Measurements from ENCODE around the gene PDE7B.

Gene PDE7B

DNA sequence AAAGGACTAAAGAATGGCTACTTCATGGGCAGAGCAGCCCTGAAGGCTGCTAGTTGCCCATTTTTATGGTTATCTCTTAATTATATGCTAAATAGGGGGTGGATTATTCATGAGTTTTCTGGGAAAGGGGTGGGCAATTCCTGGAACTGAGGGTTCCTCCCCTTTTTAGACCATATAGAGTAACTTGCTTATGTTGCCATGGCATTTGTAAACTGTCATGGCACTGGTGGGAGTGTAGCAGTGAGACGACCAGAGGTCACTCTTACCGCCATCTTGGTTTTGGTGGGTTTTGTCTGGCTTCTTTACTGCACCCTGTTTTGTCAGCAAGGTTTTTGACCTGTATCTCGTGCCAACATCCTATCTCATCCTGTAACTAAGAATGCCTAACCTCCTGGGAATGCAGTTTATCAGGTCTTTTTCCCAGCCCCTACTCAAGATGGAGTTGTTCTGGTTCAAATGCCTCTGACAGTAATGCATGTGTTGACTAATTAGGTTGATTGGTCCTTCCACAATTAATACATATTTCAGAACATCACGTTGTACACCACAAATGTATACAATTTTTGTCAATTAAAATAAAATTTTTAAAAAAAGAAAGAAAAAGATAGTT lies 139.5 kb downstream of the PDE7B start:
- no peak for DNase-seq (ENCODE audit: low read depth)

DNA sequence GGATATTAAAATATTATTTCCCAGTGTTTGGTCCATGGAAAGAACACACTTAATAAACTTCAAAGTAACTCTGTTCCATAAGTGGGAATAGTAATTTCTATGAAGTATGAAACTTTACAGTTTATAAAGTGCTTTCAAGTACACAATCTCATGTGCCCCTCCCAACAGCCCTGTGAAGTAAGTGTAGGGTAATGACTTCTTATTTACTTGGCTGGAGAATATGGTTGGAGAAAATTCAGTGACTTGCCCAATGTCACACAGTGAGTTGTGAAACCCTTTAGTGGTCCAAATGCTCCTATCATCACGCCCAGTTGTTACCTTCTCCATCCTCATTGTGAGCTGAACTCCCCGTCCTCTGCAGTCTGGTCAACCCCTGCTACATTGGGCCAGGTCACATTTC lies 141.2 kb downstream of the PDE7B start:
- DNase-seq (ENCODE audit: low read depth): no peak

DNA sequence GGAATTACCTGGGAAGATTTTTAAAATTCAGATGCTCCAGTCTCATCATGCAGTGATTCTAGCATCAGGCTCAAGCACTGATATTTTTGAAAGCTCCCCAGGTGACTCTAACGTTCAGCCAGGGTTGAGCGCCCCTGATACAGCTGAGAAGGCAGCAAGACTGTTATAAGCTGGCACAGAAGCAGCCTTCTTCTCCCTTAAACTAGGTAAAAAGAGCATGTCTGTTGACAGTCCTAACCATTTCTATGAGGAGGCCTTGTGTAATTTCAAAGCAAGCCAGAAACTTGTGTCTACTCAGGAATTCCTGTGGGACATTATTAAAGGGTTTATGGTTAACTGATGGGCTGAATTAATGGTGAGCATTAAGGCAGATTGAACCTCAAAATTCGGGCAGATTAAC lies 141.9 kb downstream of the PDE7B start:
- no peak for DNase-seq (ENCODE audit: low read depth)

DNA sequence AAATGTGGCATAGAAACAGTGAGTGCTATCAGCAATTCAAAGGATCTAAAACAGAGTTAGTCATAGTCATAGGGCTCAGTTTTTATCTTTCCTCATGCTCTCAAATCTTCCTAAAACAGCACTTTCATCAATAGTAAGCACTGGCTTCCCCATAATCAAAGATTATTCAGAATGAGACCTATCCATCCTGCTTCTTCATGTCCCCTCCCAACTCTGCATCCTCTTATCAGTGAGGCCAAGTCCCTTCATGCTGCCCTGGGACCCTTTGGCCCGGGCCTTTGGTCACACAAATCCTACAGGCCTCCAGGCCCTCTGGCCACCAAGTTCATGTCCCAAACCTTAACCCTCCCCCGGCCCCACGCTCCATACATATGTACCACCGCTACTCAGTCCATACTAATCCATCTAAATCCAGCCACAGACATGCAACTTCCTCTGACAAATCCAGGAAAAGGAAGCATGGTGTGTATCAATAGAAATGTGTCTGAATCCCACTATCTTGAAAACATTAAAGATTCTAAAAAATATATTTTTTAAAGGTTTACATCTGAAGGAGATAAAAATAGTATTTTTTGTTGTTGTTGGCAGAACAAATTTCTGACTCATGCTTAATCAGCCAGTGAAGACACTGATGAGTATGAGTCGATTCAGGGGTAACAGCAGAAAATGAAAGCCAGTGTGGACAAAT lies 143.5 kb downstream of the PDE7B start:
- DNase-seq (ENCODE audit: low read depth): peak; percentile 85

DNA sequence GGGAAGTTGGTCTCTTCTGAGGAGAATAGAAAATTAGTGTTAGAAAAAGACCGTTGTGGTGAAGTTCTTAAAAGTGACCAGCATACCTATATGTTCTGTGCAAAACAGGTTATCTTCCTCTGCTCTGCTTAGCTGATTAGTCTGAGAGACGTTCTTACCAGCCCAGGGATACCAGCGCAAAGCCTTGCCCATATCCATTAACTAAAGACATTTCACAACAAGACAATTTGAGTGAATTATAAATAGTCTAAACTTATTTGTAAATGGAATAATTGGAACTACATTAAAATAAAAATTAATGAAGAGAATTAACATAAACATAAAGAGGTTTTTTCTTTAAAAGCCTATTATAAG lies 144.0 kb downstream of the PDE7B start:
- DNase-seq (ENCODE audit: low read depth): no peak

DNA sequence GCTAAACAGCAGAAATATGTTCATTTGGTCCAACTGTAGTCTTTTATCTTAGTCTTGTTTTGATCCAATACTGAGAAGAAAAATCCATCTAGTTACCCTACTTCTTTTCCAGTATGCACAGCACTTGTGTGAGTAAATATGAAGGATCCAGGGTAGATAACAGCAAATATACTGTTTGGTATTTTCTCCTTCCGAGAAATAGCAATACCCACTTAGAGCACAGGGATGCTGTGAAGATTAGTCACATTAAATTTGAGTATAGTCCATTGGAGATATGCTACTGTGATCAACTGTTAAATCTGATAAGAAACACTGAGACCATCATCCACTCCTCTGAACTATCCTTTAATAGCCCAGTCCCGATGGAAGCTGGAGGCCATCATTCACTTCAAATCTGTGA lies 145.2 kb downstream of the PDE7B start:
- no peak for DNase-seq (ENCODE audit: low read depth)

DNA sequence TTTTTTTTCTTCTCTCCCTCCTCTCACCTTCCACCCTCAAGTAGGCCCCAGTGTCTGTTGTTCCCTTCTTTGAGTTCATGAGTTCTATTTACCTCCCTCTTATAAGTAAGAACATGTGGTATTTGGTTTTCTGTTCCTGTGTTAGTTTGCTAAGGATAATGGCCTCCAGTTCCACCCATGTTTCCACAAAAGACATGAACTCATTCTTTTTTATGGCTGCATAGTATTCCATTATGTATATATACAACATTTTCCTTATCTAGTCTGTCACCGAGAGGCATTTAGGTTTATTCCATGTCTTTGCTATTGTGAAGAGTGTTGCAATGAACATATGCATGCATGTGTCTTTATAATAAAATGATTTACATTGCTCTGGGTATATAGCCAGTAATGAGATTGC lies 147.9 kb downstream of the PDE7B start:
- no peak for DNase-seq (ENCODE audit: low read depth)

DNA sequence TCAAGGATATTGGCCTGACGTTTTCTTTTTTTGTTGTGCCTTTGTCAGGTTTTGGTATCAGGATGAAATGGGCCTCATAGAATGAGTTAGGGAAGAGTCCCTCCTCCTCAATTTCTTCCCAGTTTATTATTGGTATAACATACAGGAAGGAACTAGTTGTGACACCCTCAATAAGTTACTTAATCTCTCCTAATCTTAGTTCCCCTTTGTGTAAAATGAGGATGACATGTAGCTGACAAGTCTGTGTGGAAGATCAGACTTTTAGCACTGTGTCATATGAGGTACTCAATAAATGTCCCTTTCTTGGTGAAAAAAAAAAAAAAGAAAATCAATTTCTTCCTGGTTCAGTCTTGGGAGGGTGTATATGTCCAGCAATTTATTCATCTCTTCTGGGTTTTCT lies 155.8 kb downstream of the PDE7B start:
- DNase-seq (ENCODE audit: low read depth): no peak

DNA sequence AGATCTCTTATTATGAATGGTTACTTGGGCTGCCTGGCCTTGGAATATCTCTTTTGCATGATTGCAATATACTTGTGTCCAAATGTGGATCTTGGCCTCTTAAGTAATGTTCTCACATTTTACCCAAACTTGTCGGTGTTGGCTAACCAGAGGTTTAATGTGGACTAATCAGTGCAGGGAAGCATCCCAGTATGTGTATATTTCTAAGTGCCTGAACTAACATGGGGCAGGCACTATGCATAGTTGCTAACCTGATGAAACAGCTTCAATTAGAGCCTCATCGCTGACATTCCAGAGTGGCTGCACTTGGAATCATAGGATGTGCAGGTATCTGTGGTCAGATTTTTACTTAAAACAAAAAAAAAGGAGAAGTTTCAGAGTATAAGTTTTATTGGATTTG lies 160.0 kb downstream of the PDE7B start:
- DNase-seq (ENCODE audit: low read depth): peak; percentile 25

DNA sequence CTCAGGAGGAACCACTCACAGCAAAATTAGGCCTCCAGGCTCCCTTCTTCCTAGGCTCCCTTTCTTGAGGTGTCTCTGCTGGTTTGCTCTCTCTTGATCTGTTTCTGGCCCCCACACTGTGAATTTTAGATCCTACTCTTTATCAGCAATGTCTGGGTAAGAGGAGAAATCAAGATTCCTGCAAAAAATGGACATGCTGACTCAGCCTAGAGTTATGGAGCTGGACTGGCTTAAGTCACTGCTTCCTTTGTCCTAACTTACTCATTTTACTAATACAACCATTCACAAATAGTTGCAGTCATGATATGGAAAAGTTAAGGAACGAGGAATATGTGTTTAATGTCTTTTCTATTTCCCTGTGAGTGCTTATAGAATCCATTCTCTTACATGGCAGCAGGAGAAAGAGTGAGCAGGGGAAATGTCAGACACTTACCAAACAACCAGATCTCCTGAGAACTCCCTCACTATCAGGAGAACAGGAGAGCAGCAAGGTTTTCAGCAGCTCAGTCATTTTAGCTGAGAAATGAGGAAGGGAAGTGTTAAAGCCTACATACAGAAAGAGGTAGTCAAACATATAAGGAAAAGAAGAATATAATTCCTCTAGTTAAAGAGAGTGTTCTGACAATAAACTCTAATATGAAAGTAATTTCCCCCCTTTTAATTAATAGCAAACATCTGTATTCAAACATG lies 160.8 kb downstream of the PDE7B start:
- DNase-seq (ENCODE audit: low read depth): peak; percentile 87

DNA sequence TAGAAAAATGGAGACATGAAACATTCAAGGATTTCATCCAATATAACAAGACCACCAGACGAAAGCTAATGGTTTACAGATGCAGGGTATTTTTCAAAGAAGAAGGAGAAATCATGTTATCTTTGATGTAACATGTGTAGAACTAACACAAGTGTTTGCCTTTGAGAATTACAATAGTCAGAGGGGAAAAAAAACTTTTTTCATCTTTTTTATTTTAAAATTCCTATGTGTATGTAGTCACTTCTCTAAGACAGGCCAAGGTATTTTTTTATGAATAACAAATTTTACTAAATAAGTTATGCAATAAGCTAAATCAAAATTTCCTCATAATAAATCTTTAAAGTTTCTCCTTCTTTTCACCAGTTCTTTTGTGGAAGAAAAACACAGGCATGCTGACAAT lies 161.4 kb downstream of the PDE7B start:
- no peak for DNase-seq (ENCODE audit: low read depth)

DNA sequence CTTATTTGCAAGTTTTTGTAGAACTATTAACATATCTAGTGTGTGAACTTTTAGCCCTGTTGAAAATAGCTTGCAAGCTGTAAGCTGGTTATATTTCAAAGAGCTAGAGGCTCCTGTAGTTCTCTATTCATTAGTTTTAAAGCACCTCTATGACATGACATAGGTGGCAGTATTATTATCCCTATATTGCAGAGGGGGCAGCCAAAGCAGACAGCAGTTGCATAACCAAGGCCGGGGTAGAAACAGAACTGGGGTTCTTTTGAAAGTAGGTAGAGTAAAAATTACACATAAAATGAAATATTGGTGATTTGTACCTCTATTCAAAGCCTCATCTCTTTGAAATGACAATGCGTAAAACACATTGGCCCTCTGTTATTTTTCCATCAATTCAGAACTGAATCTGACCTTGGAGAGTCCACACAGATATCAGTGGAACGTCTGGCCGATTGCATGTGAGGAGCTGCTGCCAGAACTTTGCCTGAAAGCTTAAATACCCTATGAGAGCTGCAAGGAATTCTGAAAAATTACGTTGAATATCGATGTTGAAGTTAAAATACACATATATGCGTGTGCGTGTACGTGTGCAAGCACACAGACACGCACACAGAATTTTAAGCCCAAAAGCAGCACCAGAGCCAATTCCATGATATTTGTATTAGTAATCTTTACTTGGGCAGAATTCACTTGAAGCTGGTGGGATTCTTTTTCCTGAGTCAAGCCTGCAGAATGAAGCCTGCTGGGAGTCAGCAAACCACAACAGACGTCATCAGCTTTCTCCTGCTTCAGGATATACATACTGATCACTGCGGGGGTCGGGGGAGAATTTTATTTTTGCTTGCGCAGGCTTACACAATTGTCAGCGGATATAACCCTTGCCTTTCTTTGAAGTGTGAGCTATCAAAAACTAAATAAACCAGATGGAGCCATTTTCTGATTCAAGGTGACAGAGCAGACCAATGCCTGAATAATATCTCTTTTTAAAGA lies 163.2 kb downstream of the PDE7B start:
- DNase-seq (ENCODE audit: low read depth): peak; percentile 99

DNA sequence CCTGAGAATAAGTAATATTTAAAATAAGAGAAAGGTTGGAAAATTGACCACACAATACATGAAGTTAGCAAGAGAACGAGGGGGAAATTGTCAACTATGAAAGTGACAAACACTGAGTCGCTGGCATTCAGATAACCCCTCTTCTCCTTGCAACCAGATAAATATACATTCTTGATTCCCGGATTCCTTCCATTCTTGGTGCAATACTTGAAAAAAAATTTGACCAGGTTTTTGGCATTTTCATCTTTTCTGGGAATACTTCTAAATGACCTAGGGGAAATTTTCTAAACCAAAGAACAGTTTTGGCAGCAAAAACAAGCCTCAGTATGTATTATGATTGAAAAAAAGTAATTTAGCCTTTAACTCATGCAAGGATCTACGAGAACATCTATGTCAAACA lies 164.0 kb downstream of the PDE7B start:
- DNase-seq (ENCODE audit: low read depth): no peak

DNA sequence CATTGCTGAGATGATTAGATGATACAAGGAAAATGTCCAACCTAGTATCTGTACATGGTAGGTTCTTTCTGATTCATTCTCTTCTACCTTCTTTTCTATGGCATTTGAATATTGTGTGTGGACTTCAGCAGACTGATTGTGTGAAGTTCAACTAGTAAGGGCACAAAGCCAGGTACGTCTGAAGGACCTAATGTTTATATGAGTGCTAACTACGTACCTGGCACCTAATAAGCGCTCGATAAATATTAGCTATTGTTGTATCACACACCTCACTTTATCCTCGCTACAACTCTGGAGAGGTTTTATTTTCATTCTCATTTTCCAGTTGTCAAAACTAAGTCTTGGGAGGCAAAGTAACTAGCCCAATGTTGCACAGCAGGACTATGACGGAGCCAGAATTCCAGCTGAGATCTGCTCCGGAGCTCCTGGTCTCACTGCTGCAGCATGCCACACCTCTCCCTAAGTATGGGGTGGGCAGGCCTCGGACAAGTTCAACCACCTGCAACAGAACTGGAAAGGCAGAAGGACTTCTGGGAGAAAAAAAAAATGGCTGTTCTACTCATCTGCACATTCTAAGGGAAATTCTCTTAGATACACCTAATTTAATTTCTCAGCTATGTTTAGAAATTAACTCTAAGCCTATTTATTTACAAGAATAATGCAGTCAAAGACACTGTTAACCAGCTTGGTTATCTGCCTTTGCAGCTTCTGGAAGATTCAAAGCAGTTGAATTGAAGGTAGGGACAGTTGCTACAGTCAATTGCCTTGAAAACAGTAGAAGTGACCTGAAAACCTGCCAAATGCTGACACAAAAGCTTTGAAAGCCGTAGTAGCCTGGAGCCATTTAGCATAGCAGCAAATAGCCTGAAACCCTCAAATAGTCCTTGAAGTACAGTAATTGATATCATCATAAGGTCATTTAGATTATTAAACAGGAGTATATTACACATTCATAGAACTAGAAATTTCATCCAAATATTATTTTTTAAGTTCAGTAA lies 165.0 kb downstream of the PDE7B start:
- peak; percentile 49 for DNase-seq (ENCODE audit: low read depth)

DNA sequence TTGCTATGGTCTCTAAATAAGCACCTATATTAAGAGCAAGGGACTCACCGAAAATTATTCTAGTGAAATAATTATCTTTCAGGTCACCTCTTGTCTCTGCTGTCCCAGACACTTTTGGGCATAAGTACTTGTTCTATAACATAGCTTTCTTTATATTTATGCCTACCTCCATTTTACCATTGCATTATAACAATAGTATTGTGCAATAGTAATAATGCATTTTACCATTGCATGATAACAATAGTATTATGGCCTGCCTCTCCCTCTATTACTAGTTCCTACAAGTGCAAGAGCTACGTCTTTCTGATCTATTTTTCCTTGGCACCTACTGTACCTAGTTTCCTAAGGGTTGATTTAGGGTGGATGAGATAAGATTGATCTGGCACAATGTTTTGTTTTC lies 169.2 kb downstream of the PDE7B start:
- DNase-seq (ENCODE audit: low read depth): no peak

DNA sequence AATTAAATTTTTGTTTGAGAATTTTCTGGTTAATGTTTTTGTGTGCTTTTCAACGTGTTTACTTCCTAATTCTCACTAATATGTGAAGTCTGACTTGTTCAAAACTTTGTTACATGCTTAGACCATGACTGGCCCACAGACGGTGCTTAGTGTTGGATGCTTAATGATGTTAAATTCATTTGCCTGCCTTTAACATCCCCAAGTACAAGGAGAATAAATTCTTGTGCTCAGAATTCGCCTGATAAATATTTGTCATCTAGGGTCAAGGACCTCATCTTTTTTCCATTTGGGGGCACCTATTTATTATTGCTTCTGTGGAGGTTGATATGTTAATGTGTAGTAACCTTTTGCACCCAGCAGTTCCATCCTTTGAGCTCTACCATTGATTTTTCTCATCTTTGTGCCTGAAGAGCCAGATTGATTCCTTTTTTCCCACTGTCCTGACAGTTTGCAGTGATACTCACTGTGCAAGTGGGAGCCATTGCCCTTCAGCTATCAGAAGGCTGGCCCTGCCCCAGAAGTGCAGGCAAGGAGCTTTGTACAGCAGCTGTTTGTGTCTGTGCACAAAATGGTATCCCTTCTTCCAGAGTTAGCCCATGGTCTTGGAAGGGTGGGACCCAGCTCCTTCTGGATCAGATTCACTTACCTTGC lies 170.8 kb downstream of the PDE7B start:
- no peak for DNase-seq (ENCODE audit: low read depth)

DNA sequence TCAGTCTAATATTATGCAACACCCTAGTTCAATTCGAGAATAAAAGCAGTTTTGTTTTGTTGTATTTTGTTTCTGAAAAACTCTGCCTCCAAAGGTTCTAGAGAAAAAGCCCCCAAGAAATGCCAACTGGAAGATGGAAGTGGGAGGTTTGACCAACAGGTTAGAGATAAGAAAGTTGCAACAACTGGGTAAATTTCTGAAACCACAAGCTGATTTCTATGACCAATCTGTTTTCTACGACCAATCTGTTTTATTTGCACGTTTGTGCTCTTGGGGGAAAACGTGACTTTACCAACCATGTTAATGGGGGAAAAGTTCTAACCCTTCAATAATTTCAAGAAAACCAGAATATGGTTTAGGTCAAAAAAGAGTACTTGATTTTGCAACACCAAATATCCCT lies 173.2 kb downstream of the PDE7B start:
- no peak for DNase-seq (ENCODE audit: low read depth)

DNA sequence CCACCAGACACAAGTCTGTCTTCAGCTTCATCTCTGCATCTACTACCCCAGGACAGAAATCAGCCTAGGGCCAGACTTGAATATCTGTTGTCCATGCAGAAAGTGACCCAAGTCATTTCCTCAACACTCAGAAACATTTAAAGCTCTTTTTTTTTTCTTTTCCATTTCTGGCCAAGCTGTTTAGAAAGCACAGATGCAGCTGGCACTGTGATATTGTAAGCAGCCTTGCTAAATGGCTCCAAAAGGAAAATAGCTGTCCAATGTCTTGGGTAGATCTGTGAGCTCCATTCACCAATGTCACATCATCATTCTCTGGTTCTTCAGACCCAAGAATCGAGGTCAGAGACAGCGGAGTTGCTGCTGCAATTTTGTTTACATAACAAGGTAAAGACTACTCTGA lies 174.2 kb downstream of the PDE7B start:
- DNase-seq (ENCODE audit: low read depth): no peak

DNA sequence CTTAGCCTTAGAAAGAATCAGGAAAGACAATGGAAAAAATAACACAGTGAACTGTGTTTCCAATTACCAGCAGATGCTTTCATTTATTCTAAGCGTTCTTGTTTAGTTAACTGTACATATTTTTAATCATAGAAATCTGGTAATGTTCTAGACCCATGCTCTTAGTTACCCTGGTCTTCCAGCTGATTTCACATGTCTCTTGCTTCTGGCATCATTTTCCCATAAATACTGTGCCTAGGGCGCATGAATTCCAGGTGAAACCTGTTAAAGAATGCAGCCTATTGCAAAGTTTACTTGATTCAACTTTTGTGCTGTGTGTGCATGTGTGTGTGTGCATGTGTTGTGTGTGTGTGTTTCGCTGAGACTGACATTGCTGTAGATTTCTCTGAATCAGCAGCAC lies 178.6 kb downstream of the PDE7B start:
- no peak for DNase-seq (ENCODE audit: low read depth)

DNA sequence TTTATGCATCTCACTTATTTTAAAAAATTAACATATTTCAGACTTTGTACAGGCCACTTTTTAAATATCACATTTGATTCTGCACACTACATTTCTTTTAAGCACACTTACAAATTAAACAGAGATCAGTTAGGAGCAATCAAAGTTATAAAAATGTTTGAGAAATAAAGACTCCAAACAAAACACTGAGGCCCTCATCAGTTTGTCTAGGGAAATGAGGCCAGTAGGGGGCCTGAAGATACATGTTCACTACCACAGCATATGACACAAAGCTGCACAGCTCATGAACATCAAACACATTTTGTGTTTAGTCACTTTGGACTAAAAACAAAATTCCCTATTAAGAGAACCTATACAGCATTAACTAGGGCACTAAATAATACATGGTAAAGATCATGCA lies 180.5 kb downstream of the PDE7B start:
- peak; percentile 58 for DNase-seq (ENCODE audit: low read depth)

DNA sequence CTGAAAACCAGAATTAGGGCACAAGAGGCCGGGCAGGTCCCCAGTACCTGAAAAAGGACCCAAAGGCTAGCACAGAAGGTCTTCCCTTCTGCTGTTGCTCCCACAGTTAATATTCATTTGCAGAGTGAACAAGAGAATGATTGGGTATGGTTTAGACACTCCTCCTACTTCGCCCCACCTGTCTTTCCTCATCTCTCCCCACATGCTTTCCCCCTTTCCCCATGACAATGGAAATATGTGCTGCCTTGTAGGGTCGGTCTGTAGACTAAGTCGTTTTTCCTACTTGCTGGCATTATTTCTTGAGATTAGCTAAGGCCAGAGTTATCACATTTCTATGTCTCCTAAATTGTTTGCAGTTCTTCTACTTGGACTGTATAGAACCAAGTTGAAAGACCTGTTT lies 181.9 kb downstream of the PDE7B start:
- DNase-seq (ENCODE audit: low read depth): no peak
